ENCODE results near the gene SMG7.

DNA sequence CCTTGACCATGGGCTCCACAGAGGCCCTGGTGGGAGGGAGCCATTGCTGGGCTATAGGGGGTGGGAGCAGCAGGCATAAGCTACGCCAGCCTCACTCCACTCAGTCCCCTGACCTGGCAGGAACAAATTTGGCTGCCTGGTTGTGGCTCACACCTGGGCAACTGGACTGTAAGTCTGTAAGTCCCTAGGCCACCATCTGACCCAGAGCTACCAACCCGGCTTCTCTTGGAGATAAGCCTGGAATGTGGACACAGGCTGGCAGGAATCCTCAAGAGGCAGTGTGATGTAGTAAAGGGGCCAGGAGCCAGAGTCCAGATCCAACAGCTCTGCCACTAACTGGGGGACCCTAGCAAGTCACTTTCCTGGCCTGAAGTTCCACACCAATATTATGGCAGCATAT is 106.6 kb downstream of the SMG7 start:
- TF ChIP-seq SRF (IDR thresholded peaks at IDR 0.05; ENCODE audit: low read depth in 2 of 2, low read length in 2 of 2): no peak
- TF ChIP-seq, protein P1, sequence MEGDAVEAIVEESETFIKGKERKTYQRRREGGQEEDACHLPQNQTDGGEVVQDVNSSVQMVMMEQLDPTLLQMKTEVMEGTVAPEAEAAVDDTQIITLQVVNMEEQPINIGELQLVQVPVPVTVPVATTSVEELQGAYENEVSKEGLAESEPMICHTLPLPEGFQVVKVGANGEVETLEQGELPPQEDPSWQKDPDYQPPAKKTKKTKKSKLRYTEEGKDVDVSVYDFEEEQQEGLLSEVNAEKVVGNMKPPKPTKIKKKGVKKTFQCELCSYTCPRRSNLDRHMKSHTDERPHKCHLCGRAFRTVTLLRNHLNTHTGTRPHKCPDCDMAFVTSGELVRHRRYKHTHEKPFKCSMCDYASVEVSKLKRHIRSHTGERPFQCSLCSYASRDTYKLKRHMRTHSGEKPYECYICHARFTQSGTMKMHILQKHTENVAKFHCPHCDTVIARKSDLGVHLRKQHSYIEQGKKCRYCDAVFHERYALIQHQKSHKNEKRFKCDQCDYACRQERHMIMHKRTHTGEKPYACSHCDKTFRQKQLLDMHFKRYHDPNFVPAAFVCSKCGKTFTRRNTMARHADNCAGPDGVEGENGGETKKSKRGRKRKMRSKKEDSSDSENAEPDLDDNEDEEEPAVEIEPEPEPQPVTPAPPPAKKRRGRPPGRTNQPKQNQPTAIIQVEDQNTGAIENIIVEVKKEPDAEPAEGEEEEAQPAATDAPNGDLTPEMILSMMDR (IDR thresholded peaks at IDR 0.05 in 2 of 3, conservative IDR thresholded peaks at IDR 0.05 in 1 of 3; ENCODE audit: control insufficient read depth in 2 of 3, extremely low read depth in 1 of 3, insufficient read depth in 1 of 3, low read depth in 3 of 3, low read length in 3 of 3): no peak
- no peak for TF ChIP-seq ESRRA (IDR thresholded peaks at IDR 0.05; ENCODE audit: low read length)
- TF ChIP-seq BCL11A (IDR thresholded peaks at IDR 0.05; ENCODE audit: low read depth, low read length): no peak
- no peak for TF ChIP-seq FOXM1 (IDR thresholded peaks at IDR 0.05; ENCODE audit: low read depth, low read length)
- TF ChIP-seq BCLAF1 (IDR thresholded peaks at IDR 0.05): no peak
- TF ChIP-seq, protein P2, sequence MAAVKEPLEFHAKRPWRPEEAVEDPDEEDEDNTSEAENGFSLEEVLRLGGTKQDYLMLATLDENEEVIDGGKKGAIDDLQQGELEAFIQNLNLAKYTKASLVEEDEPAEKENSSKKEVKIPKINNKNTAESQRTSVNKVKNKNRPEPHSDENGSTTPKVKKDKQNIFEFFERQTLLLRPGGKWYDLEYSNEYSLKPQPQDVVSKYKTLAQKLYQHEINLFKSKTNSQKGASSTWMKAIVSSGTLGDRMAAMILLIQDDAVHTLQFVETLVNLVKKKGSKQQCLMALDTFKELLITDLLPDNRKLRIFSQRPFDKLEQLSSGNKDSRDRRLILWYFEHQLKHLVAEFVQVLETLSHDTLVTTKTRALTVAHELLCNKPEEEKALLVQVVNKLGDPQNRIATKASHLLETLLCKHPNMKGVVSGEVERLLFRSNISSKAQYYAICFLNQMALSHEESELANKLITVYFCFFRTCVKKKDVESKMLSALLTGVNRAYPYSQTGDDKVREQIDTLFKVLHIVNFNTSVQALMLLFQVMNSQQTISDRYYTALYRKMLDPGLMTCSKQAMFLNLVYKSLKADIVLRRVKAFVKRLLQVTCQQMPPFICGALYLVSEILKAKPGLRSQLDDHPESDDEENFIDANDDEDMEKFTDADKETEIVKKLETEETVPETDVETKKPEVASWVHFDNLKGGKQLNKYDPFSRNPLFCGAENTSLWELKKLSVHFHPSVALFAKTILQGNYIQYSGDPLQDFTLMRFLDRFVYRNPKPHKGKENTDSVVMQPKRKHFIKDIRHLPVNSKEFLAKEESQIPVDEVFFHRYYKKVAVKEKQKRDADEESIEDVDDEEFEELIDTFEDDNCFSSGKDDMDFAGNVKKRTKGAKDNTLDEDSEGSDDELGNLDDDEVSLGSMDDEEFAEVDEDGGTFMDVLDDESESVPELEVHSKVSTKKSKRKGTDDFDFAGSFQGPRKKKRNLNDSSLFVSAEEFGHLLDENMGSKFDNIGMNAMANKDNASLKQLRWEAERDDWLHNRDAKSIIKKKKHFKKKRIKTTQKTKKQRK (IDR thresholded peaks at IDR 0.05; ENCODE audit: low read depth, low read length): no peak
- no peak for TF ChIP-seq ZZZ3 (IDR thresholded peaks at IDR 0.05; ENCODE audit: control insufficient read depth, insufficient read length, low read depth)
- no peak for TF ChIP-seq POLR2AphosphoS5 (IDR thresholded peaks at IDR 0.05; ENCODE audit: low read length)
- TF ChIP-seq CBX5 (IDR thresholded peaks at IDR 0.05; ENCODE audit: low read depth): no peak
- TF ChIP-seq FOXK2 (IDR thresholded peaks at IDR 0.05): no peak
- no peak for TF ChIP-seq RB1 (IDR thresholded peaks at IDR 0.05; ENCODE audit: borderline replicate concordance)
- no peak for TF ChIP-seq CEBPB (IDR thresholded peaks at IDR 0.05; ENCODE audit: borderline replicate concordance in 1 of 2, low read depth in 2 of 2, low read length in 2 of 2)
- TF ChIP-seq TAF1 (IDR thresholded peaks at IDR 0.05; ENCODE audit: borderline replicate concordance, low read depth, low read length): no peak

Data from GM12878 (cell line).